ENCODE data around the gene LARP1. TPM values are rescaled to one million over a fixed set of nuclear protein-coding genes. Genes with fewer than 3 reads are reported as not detected.

Gene LARP1
- total and polyA plus RNA-seq, 10 of the 15 experiments (the other 5 are each of a cell fraction or from before 2014, with no cell fraction given), result 22.6 to 227 (median 60.8) TPM

MicroRNAs encoded within 50 kb of the gene (microRNA counts, 767-probe panel; counts per million panel counts)
- microRNA hsa-miR-378h, result 977 counts per million, percentile 26 among the panel's probes with 10 or more counts

Small RNA genes lying within 50 kb of the gene (microRNA-seq; reads per million reads assigned to microRNA genes)
- not detected for gene MIR378H

Small RNA genes lying within 50 kb of the gene (small RNA-seq; reads per million reads assigned to genes)
- gene MIR378H (not detected), gene RF00019 (not detected)

Other genes with a start within 250 kb of the LARP1 start
- 0.05 and 0.17 TPM in 2 replicates for gene FAXDC2, start 95.2 kb downstream of the LARP1 start, total RNA-seq (2014; rRNA removed)
- 0.22 and 0.28 TPM in 2 replicates for gene FAXDC2, start 95.2 kb downstream of the LARP1 start, total RNA-seq (2014; rRNA removed; fragmentation: Illumina TruSeq; extraction: Trizol)
- gene FAXDC2, start 95.2 kb downstream of the LARP1 start, total RNA-seq (2021), result 0.32 and 0.38 TPM in 2 replicates
- gene FAXDC2, start 95.2 kb downstream of the LARP1 start, polyA plus RNA-seq (2011; rRNA removed), result 0.48 and 0.72 TPM in 2 replicates
- gene FAXDC2, start 95.2 kb downstream of the LARP1 start, polyA plus RNA-seq (2014; fragmentation: Illumina TruSeq; extraction: Trizol), result 0.21 and 0.32 TPM in 2 replicates
- under 1 TPM; 0.13 to 0.32 TPM for gene FAXDC2, start 95.2 kb downstream of the LARP1 start, polyA plus RNA-seq (2014; fragmentation: Nextera tagmentation; extraction: Ambion mirVana)
- gene FAXDC2, start 95.2 kb downstream of the LARP1 start, polyA plus RNA-seq (2014; rRNA removed), result 0.42 TPM in 2 replicates
- gene FAXDC2, start 95.2 kb downstream of the LARP1 start, polyA plus RNA-seq (2016; fragmentation: Nextera tagmentation; extraction: Ambion mirVana), result 1 to 10 TPM; 1.2 to 1.8 TPM
- gene CNOT8, start 103.2 kb downstream of the LARP1 start, total RNA-seq (2014; rRNA removed), result 33.8 and 49.8 TPM in 2 replicates
- gene CNOT8, start 103.2 kb downstream of the LARP1 start, total RNA-seq (2014; rRNA removed; fragmentation: Illumina TruSeq; extraction: Trizol), result 34.3 and 35.6 TPM in 2 replicates
- 37.5 and 42.4 TPM in 2 replicates for gene CNOT8, start 103.2 kb downstream of the LARP1 start, total RNA-seq (2021)
- gene CNOT8, start 103.2 kb downstream of the LARP1 start, polyA plus RNA-seq (2011; rRNA removed), result 48.3 and 76.5 TPM in 2 replicates
- 42.6 and 51.0 TPM in 2 replicates for gene CNOT8, start 103.2 kb downstream of the LARP1 start, polyA plus RNA-seq (2014; fragmentation: Illumina TruSeq; extraction: Trizol)
- gene CNOT8, start 103.2 kb downstream of the LARP1 start, polyA plus RNA-seq (2014; fragmentation: Nextera tagmentation; extraction: Ambion mirVana), result 10 to 100 TPM; 13.2 to 21.3 TPM
- gene CNOT8, start 103.2 kb downstream of the LARP1 start, polyA plus RNA-seq (2014; rRNA removed), result 31.1 and 34.6 TPM in 2 replicates
- gene CNOT8, start 103.2 kb downstream of the LARP1 start, polyA plus RNA-seq (2016; fragmentation: Nextera tagmentation; extraction: Ambion mirVana), result 10 to 100 TPM; 53.7 to 57.1 TPM
- gene GEMIN5, start 182.8 kb downstream of the LARP1 start, total RNA-seq (2014; rRNA removed), result 28.7 and 29.8 TPM in 2 replicates
- 23.7 and 24.2 TPM in 2 replicates for gene GEMIN5, start 182.8 kb downstream of the LARP1 start, total RNA-seq (2014; rRNA removed; fragmentation: Illumina TruSeq; extraction: Trizol)
- 23.8 and 28.4 TPM in 2 replicates for gene GEMIN5, start 182.8 kb downstream of the LARP1 start, total RNA-seq (2021)
- gene GEMIN5, start 182.8 kb downstream of the LARP1 start, polyA plus RNA-seq (2011; rRNA removed), result 11.9 and 14.4 TPM in 2 replicates
- 22.3 and 25.2 TPM in 2 replicates for gene GEMIN5, start 182.8 kb downstream of the LARP1 start, polyA plus RNA-seq (2014; fragmentation: Illumina TruSeq; extraction: Trizol)
- gene GEMIN5, start 182.8 kb downstream of the LARP1 start, polyA plus RNA-seq (2014; fragmentation: Nextera tagmentation; extraction: Ambion mirVana), result 1 to 10 TPM; 6.3 to 6.8 TPM
- gene GEMIN5, start 182.8 kb downstream of the LARP1 start, polyA plus RNA-seq (2014; rRNA removed), result 15.9 and 16.9 TPM in 2 replicates
- gene GEMIN5, start 182.8 kb downstream of the LARP1 start, polyA plus RNA-seq (2016; fragmentation: Nextera tagmentation; extraction: Ambion mirVana), result 10 to 100 TPM; 26.5 to 26.6 TPM
- gene MRPL22, start 185.7 kb downstream of the LARP1 start, total RNA-seq (2014; rRNA removed), result 36.0 and 39.6 TPM in 2 replicates
- gene MRPL22, start 185.7 kb downstream of the LARP1 start, total RNA-seq (2014; rRNA removed; fragmentation: Illumina TruSeq; extraction: Trizol), result 29.7 and 32.3 TPM in 2 replicates
- 68.8 and 70.4 TPM in 2 replicates for gene MRPL22, start 185.7 kb downstream of the LARP1 start, total RNA-seq (2021)
- 85.4 and 91.9 TPM in 2 replicates for gene MRPL22, start 185.7 kb downstream of the LARP1 start, polyA plus RNA-seq (2011; rRNA removed)
- 61.8 and 72.9 TPM in 2 replicates for gene MRPL22, start 185.7 kb downstream of the LARP1 start, polyA plus RNA-seq (2014; fragmentation: Illumina TruSeq; extraction: Trizol)
- gene MRPL22, start 185.7 kb downstream of the LARP1 start, polyA plus RNA-seq (2014; fragmentation: Nextera tagmentation; extraction: Ambion mirVana), result 100 to 1,000 TPM; 279 to 318 TPM
- 92.5 and 94.8 TPM in 2 replicates for gene MRPL22, start 185.7 kb downstream of the LARP1 start, polyA plus RNA-seq (2014; rRNA removed)
- 100 to 1,000 TPM; 208 to 234 TPM for gene MRPL22, start 185.7 kb downstream of the LARP1 start, polyA plus RNA-seq (2016; fragmentation: Nextera tagmentation; extraction: Ambion mirVana)

Data from GM12878 (cell line).